Vagina (tissue), 2 donors: ENCODE data around the gene MKKS. TPM values are rescaled to one million over a fixed set of nuclear protein-coding genes. Genes with fewer than 3 reads are reported as not detected.

Experiments
- DNase-seq, 2 donors: peaks; one replicate each; pipeline ENCODE4 v3.0.0-alpha.2; 2017; ENCODE audit errors: extremely low spot score in 2 of 2
- H3K27ac ChIP-seq: fragments of 200-600 bp; sonication (generic); one replicate; pipeline ENCODE4 v1.5.1; 2019
- H3K27me3 ChIP-seq: fragments of 200-600 bp; sonication (generic); one replicate; pipeline ENCODE4 v1.5.1; 2019
- H3K36me3 ChIP-seq, 2 donors: fragments of 200-600 bp; sonication (generic); one replicate each; pipeline ENCODE4 v1.5.1; 2017 to 2019
- H3K4me1 ChIP-seq: fragments of 200-600 bp; sonication (generic); one replicate; pipeline ENCODE4 v1.5.1; 2019
- H3K4me3 ChIP-seq, 2 donors: fragments of 200-600 bp; sonication (generic); 1 replicate in 1 of 2; 2 replicates in 1 of 2; pipeline ENCODE4 v1.5.1; 2016 to 2019
- H3K9me3 ChIP-seq: fragments of 200-600 bp; sonication (generic); one replicate; pipeline ENCODE4 v1.5.1; 2019
- POLR2A ChIP-seq, 2 donors: fragments of 450-650 bp; IDR thresholded peaks; one replicate each; pipeline ENCODE4 v1.6.1; 2017; ENCODE audit warnings: antibody characterized with exemption in 2 of 2, mild to moderate bottlenecking in 2 of 2, moderate library complexity in 2 of 2
- POLR2AphosphoS5 ChIP-seq, 2 donors: sonication (generic); formaldehyde crosslinking; IDR thresholded peaks; one replicate each; pipeline ENCODE4 v1.9.0; 2017; ENCODE audit warnings: antibody characterized with exemption in 2 of 2, mild to moderate bottlenecking in 2 of 2, low read depth in 1 of 2; ENCODE audit not compliant: insufficient read depth in 1 of 2
- intact Hi-C: fragments of 100-400 bp; cut with DNase I; formaldehyde crosslinking; loops from one replicate; pipeline ENCODE4 v1.15.1; 2023
- total RNA-seq: library from RNA; depleted of rRNA; stranded (reverse); fragments of >200 nt; gene quantifications from one replicate; pipeline ENCODE4 v1.2.3, GENCODE V29; 2016
- TF ChIP-seq, protein P1 (sequence below), 3 experiments: fragments of 450-650 bp in 2 of 3; fragments of 200-600 bp in 1 of 3; sonication (generic) in 1 of 3; IDR thresholded peaks; one replicate each; pipeline ENCODE4 v1.5.1; 2017 to 2019; ENCODE audit warnings: antibody characterized with exemption in 3 of 3, mild to moderate bottlenecking in 2 of 3, moderate library complexity in 2 of 3

The MKKS gene
- total RNA-seq, 1 donor from 2014 or later, result 12.5 TPM

DNA sequence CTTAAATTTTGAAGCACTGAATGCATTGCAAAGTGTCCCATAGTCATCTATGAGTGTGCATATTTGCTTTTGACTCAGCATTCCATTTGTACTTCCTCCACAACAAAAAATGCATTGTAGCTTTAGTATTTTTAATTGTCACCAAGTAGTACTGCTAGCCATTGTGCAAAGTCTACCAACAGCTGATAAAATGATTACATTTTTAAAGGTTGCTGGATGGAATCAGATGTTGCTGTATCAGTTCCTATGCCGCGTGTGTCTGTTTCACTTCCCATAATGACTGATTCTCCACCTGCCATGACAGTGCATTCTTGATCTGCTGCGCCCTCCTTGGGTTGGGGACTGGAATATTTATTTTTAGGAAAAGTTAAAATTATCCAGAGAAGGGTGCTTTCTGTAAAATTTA lies 42.3 kb upstream of the MKKS start:
- Histone ChIP-seq H3K4me1 (no peaks in the 10 kb centered on the region), H3K4me3 (no peak overlapping the region), H3K27me3 (no peaks in the 10 kb centered on the region), H3K36me3 (no peaks in the 10 kb centered on the region), H3K27ac (no peak overlapping the region), H3K9me3 (no peaks in the 10 kb centered on the region)
- intact Hi-C loops, result loop anchor here (10.0 kb wide), 1 partner anchor 48 kb away; no protein-coding TSS in a partner anchor
- no peak for DNase-seq
- TF ChIP-seq POLR2A (IDR thresholded peaks at IDR 0.05) (no peak), POLR2AphosphoS5 (IDR thresholded peaks at IDR 0.05; ENCODE audit: insufficient read depth in 1 of 2, low read depth in 1 of 2) (no peak)
- TF ChIP-seq, protein P1, sequence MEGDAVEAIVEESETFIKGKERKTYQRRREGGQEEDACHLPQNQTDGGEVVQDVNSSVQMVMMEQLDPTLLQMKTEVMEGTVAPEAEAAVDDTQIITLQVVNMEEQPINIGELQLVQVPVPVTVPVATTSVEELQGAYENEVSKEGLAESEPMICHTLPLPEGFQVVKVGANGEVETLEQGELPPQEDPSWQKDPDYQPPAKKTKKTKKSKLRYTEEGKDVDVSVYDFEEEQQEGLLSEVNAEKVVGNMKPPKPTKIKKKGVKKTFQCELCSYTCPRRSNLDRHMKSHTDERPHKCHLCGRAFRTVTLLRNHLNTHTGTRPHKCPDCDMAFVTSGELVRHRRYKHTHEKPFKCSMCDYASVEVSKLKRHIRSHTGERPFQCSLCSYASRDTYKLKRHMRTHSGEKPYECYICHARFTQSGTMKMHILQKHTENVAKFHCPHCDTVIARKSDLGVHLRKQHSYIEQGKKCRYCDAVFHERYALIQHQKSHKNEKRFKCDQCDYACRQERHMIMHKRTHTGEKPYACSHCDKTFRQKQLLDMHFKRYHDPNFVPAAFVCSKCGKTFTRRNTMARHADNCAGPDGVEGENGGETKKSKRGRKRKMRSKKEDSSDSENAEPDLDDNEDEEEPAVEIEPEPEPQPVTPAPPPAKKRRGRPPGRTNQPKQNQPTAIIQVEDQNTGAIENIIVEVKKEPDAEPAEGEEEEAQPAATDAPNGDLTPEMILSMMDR (IDR thresholded peaks at IDR 0.05), result no peak

DNA sequence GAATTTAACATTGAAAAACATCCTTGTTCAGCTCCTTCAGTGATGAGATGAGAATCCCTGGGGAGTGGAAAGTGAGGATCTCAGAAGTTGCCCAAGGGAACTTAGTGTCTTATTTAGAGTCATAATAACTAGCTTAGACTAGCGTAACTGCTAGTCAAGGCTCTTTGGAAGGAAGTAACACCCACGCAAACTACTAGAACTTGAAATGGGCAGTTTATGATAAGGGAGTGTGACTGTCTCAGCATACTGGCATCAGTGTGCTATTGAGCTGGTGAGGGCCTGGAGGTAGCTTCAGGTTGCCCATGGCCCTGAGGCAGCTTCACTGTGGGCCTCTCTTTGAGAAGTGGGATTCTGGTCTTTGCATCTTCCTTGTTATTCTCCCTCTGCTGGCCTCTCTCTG lies 41.2 kb upstream of the MKKS start:
- DNase-seq, result no peak
- Histone ChIP-seq H3K27me3 (no peaks in the 10 kb centered on the region), H3K9me3 (no peaks in the 10 kb centered on the region), H3K4me1 (no peaks in the 10 kb centered on the region), H3K4me3 (no peak overlapping the region), H3K36me3 (no peaks in the 10 kb centered on the region), H3K27ac (no peak overlapping the region)
- intact Hi-C loops, result loop anchor here (10.0 kb wide), 1 partner anchor 50 kb away; no protein-coding TSS in a partner anchor
- TF ChIP-seq, protein P1 (IDR thresholded peaks at IDR 0.05), result no peak
- TF ChIP-seq POLR2A (IDR thresholded peaks at IDR 0.05) (no peak), POLR2AphosphoS5 (IDR thresholded peaks at IDR 0.05; ENCODE audit: insufficient read depth in 1 of 2, low read depth in 1 of 2) (no peak)

DNA sequence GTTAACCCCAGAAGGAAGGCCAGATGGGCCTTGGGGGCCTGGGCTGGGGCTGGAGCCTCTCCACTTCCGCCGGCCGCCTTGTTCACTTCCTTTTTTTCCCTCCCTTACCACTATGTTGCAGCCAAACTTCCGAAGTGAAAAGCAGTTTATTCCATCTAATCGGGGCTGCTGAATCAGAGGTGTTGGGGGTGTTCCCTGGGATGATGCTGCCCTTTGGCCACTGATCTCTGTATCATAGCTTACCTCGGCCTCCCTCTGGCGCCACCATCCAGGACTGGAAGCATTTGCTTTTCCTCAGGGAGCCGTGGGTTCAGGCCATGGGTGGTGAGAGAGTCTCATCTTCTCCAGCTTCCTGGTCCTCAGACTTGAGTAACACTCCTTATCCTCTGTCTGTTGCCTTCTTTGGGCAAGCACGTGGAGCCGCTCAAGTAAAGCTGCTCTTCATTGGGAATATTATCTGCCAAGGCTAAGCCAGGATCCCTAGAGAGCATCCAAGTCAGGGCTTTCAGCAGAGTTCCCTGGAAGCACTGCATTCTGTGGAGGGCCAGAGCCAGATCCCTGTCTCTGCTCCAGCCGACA lies 40.7 kb upstream of the MKKS start:
- TF ChIP-seq POLR2A (IDR thresholded peaks at IDR 0.05), result no peak
- TF ChIP-seq, protein P1 (IDR thresholded peaks at IDR 0.05), result no peak
- no peak for TF ChIP-seq POLR2AphosphoS5 (IDR thresholded peaks at IDR 0.05; ENCODE audit: insufficient read depth in 1 of 2, low read depth in 1 of 2)
- Histone ChIP-seq H3K36me3 (no peaks in the 10 kb centered on the region), H3K27me3 (no peaks in the 10 kb centered on the region), H3K4me1 (peaks cover 4% of the 10 kb centered on the region), H3K27ac (peak overlapping the region; percentile 54), H3K9me3 (no peaks in the 10 kb centered on the region), H3K4me3 (no peak overlapping the region)
- intact Hi-C loops, result loop anchor here (5.0 to 10.0 kb wide), 2 partner anchors 50 to 198 kb away; partner anchors contain the start of gene JAG1
- DNase-seq, result no peak

DNA sequence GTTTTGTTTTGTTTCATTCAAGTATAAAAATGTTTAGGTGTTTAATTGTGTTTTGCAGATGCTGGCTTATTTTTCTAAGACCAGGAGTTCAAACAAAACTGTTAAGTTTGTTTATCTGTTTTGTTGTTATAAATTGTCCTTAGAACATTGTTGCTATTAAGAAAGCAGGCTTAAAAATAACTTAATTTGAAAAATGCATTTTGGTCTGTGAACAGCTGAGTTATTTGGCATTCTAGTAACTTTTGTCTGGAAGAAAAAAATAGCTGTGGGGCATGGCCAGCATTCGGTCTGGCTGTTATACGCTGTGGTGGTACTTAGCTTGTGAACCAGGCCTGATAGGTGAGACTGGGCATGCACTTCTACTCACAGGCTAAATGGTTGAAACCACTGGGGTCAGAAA lies 38.8 kb upstream of the MKKS start:
- intact Hi-C loops, result loop anchor here (5.0 to 10.0 kb wide), 2 partner anchors 52 to 199 kb away; partner anchors contain the start of gene JAG1
- H3K9me3 ChIP-seq, result no peaks in the 10 kb centered on the region
- H3K27me3 ChIP-seq, result no peaks in the 10 kb centered on the region
- TF ChIP-seq, protein P1 (IDR thresholded peaks at IDR 0.05), result no peak
- TF ChIP-seq POLR2AphosphoS5 (IDR thresholded peaks at IDR 0.05; ENCODE audit: insufficient read depth in 1 of 2, low read depth in 1 of 2), result no peak
- TF ChIP-seq POLR2A (IDR thresholded peaks at IDR 0.05), result no peak
- no peaks in the 10 kb centered on the region for H3K36me3 ChIP-seq
- H3K4me3 ChIP-seq, result no peak overlapping the region
- DNase-seq, result no peak
- H3K4me1 ChIP-seq, result peaks cover 12% of the 10 kb centered on the region
- no peak overlapping the region for H3K27ac ChIP-seq

DNA sequence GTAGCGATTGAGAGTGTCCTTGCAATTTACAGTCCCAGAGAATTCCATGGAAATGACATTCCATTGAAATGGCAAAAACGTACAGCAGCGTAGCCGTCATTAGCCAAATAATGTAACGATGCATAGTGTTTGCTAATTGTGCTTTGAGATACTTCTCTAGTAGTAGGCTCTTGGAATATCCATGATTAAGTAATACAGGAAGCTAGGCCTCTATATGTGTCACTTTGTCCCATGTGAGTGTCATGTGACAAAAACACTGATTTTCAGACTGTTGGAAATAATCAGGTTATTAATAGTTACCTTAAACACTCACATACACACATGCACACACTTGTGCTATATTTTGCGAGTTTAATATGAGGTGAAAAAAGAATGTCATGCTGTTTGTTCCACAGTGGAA lies 36.3 kb upstream of the MKKS start:
- no peak for TF ChIP-seq POLR2A (IDR thresholded peaks at IDR 0.05)
- TF ChIP-seq, protein P1 (IDR thresholded peaks at IDR 0.05), result no peak
- TF ChIP-seq POLR2AphosphoS5 (IDR thresholded peaks at IDR 0.05; ENCODE audit: insufficient read depth in 1 of 2, low read depth in 1 of 2), result no peak
- no peaks in the 10 kb centered on the region for H3K9me3 ChIP-seq
- no peaks in the 10 kb centered on the region for H3K27me3 ChIP-seq
- H3K4me1 ChIP-seq, result peaks cover 30% of the 10 kb centered on the region
- intact Hi-C loops, result loop anchor here (5.0 to 10.0 kb wide), 2 partner anchors 55 to 202 kb away; partner anchors contain the start of gene JAG1
- H3K27ac ChIP-seq, result no peak overlapping the region
- no peak overlapping the region for H3K4me3 ChIP-seq
- H3K36me3 ChIP-seq, result no peaks in the 10 kb centered on the region
- DNase-seq, result no peak
